SJSA1 (cell line): ENCODE results near the gene IQGAP3. TPM values are rescaled to one million over a fixed set of nuclear protein-coding genes. Genes with fewer than 3 reads are reported as not detected.

ENCODE experiments used
- DNase-seq, 2 experiments: peaks; one replicate each; pipeline ENCODE4 v3.0.0-alpha.2; 2015 to 2020; ENCODE audit warnings: low spot score in 2 of 2, low read depth in 1 of 2
- H3K27ac ChIP-seq: fragments of 250-450 bp; sonication (Bioruptor Pico); 2 replicates; pipeline ENCODE4 v1.5.1; 2020; ENCODE audit warnings: mild to moderate bottlenecking, moderate library complexity
- H3K27me3 ChIP-seq: fragments of 250-450 bp; sonication (Bioruptor Pico); replicated peaks from 2 replicates; pipeline ENCODE4 v1.5.1; 2020; ENCODE audit warnings: mild to moderate bottlenecking, moderate library complexity
- H3K36me3 ChIP-seq: fragments of 250-450 bp; sonication (Bioruptor Pico); 2 replicates; pipeline ENCODE4 v1.5.1; 2020; ENCODE audit warnings: mild to moderate bottlenecking
- H3K4me1 ChIP-seq: fragments of 250-450 bp; sonication (Bioruptor Pico); replicated peaks from 2 replicates; pipeline ENCODE4 v1.6.1; 2021; ENCODE audit warnings: mild to moderate bottlenecking
- H3K4me3 ChIP-seq: fragments of 250-450 bp; sonication (Bioruptor Pico); 2 replicates; pipeline ENCODE4 v1.5.1; 2020; ENCODE audit warnings: mild to moderate bottlenecking
- H3K9me3 ChIP-seq: fragments of 250-450 bp; sonication (Bioruptor Pico); replicated peaks from 2 replicates; pipeline ENCODE4 v1.5.1; 2020; ENCODE audit warnings: mild to moderate bottlenecking
- total RNA-seq: library from RNA; depleted of rRNA; stranded (reverse); fragments of >200 nt; shearing (Covaris generic); gene quantifications from 2 replicates; pipeline ENCODE4 v1.2.3, GENCODE V29; 2014

IQGAP3 gene
- total RNA-seq, 1 experiment from 2014 or later: 64.1 TPM

DNA sequence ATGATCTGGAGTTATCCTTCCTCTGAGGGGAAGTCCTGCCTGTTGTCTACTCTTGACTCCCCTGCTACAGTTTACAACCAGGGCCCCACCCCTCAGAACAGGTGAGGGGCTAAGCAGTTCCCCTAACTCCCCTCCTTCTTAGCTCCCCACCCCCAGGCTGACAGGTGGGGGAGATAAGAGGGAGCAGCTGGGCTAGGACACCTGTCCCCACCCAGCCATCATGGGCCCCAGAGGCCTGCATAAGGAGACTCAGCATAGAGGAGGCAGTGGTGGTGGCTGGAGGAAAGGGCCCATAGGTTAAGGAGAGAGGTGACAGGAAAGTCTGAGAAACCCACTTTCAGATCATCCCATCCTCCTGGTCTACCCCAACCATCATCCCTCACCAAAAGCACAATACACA, 78.6 kb downstream of the IQGAP3 start:
- peaks cover 45% of the 10 kb centered on the region for H3K4me1 ChIP-seq
- DNase-seq: no peak
- peaks cover 9% of the 10 kb centered on the region for H3K36me3 ChIP-seq
- no peak overlapping the region for H3K4me3 ChIP-seq
- H3K27ac ChIP-seq: no peak overlapping the region
- H3K27me3 ChIP-seq: no peaks in the 10 kb centered on the region
- H3K9me3 ChIP-seq: no peaks in the 10 kb centered on the region

DNA sequence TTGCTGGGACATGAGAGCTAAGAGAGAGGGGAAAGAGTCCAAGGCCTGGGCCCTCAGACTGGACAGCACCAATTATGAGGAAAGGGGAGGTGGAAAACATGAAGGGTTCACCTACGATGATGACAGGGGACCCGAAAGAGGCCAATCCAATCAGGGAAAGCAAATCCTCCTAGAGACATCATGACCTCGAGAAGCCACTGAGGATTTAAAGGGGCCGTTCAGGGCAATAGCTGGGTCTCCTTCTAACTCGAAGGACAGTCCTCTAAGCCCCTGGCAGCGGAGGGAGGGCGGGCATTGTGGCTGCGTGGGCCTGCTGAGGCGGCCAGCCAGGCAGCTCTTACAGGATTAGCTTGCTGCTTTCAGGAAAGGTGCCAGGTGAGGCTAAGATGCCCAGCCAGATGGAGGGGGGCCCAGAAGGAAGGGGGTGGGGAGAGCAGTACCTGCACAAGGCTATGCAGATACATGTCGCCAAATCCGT, 79.2 kb downstream of the IQGAP3 start:
- Histone ChIP-seq H3K4me1 (peaks cover 41% of the 10 kb centered on the region), H3K9me3 (no peaks in the 10 kb centered on the region), H3K36me3 (peaks cover 15% of the 10 kb centered on the region), H3K27ac (no peak overlapping the region), H3K4me3 (no peak overlapping the region), H3K27me3 (no peaks in the 10 kb centered on the region)
- DNase-seq: no peak

DNA sequence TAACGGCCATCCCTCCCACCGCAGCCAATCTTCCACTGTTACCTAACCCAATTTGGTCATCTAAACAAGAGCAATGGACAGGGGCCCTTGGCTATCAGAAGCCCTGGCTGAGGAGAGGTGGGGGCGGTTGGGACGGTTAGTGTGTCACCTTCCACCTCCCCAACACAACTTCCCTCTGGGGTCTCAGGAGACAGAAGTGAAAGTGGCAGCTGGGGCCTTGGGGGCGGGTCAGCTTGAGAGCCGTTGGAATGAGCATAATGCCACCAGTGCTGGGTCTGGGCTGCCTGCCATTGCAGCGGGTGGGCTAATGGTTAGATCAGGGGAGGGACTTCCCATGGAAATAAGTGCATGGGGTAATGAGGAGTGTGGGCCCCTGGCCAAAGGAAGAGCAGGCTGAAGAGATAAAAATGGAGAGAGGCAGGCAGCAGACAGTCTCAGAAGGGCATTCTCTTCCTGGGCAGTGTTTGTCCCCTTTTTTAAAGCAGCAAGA, 79.7 kb downstream of the IQGAP3 start:
- Histone ChIP-seq H3K27ac (no peak overlapping the region), H3K36me3 (peaks cover 19% of the 10 kb centered on the region), H3K4me1 (peaks cover 39% of the 10 kb centered on the region), H3K27me3 (no peaks in the 10 kb centered on the region), H3K9me3 (no peaks in the 10 kb centered on the region), H3K4me3 (no peak overlapping the region)
- no peak for DNase-seq

DNA sequence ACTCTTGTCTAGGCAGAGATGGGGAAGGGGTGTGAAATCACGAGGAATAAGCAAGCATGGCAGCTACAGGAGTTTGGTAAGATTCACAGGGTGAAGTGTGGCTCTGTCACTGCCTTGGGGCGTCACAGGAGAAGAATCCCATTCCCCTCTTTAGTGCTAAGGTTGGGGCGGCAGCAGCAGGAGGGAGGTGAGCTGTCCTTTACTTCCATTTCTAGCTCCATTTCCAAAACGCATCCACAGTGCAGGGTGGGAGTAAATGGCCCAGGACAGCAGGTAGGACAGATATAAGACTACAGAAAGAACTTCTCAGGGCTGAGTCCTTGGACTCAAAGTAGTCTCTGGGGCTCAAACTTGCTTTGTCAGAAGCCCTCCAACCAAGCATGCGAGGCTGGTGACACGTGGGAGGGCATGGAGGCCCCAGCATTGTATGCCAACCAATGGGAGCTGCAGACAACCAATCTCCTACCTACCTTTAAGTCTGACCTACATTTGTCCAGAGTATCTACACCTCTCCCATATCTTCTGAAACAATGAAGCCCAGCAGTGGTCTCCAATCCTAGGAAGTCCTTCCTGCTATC, 80.3 kb downstream of the IQGAP3 start:
- Histone ChIP-seq H3K4me3 (no peak overlapping the region), H3K9me3 (no peaks in the 10 kb centered on the region), H3K27ac (no peak overlapping the region), H3K27me3 (no peaks in the 10 kb centered on the region), H3K36me3 (peaks cover 19% of the 10 kb centered on the region), H3K4me1 (peaks cover 35% of the 10 kb centered on the region)
- no peak for DNase-seq

DNA sequence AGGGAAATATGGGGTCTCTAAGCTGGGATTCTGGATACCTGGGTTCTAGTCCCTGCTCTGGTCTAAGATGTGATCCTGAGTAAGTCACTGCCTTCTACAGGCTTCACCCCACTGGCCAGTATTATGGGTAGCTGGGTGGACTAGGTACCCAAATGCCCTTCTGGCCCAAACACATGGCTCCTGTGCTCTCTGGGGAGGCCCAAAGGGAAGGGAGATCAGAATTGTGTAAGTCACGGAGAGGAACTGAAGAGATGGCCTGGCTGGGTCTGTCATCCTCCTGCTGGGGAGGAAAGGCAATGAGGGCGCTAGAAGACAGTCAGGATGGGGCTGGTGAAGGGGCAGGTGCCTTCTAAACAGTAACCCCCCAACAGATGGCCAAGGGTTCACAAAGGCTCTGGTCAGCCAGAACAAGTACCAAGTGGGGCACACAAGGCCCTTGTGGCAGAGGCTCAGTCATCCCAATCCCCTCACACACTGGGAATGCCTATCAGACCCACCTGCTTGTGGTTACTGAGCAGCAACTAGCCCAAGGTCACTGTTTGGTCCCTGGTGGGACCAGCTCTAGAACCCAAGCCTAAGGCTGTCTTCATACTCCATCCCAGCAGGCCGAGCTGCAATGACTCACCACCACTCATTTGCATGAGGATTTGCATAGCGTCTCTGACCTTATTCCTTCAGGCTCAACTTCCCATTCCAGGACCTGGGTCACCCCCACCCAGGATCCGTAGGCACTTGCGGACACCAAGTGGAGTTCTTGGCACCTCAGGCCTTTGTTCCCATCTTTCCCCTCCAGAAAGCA, 81.0 kb downstream of the IQGAP3 start:
- H3K9me3 ChIP-seq: no peaks in the 10 kb centered on the region
- H3K4me1 ChIP-seq: peaks cover 28% of the 10 kb centered on the region
- H3K36me3 ChIP-seq: peaks cover 17% of the 10 kb centered on the region
- peak overlapping the region; percentile 61; the same call in 1 of the 2 replicates for H3K27ac ChIP-seq
- no peaks in the 10 kb centered on the region for H3K27me3 ChIP-seq
- DNase-seq: no peak
- H3K4me3 ChIP-seq: no peak overlapping the region

DNA sequence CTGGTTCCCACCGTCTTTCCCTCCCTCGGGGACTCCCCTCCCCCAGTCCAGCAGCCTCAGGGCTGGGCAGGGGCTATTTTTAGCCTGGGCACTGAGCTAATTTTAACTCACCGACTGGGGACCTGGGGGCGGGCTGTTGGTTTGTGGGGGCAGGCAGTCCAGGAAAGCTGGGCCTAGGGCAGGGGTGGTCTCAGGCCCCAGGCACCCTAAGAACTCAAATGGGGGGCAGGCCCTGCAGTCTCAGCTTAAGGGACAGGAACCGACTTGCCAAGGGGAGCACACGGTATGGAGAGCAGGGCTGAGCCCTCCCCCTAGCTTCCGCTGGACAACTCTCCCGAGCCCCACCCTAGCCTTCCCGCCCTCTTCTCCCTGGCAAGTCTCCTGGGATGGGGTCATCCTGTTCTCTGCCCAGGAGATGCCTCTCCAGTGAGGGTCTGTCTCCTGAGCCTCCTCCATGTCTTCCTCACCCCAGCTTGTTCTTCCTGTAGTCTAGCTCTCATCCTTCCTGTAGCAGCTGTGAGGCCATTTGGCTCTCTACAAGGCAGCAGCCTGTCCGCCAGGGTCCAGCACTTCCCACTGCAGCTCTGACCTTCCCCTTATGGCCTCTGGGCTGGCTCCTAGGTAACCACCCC, 81.8 kb downstream of the IQGAP3 start:
- H3K27me3 ChIP-seq: no peaks in the 10 kb centered on the region
- DNase-seq: peak; percentile 55 to 63
- H3K4me1 ChIP-seq: peaks cover 27% of the 10 kb centered on the region
- peak overlapping the region; percentile 31 for H3K4me3 ChIP-seq
- peaks cover 17% of the 10 kb centered on the region; the same call in 1 of the 2 replicates for H3K36me3 ChIP-seq
- H3K27ac ChIP-seq: peak overlapping the region; percentile 61
- no peaks in the 10 kb centered on the region for H3K9me3 ChIP-seq

DNA sequence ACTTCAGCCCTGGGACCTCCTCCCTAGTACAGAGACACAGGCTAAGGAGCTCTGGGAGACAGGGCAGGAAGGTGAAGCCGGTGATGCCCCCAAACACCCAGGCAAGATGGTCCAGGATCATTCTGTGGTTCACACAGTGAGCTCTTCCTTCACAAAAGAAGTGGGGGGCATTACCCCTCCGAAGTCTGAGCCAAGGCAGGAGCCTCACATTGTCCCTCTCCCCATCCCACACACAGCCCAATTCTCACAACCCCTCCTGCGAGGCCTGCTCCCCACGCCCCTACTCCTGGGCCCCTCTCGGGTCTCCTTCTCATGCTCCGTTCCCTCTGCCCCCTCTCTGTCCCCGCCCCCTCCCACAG, 82.5 kb downstream of the IQGAP3 start:
- no peaks in the 10 kb centered on the region for H3K27me3 ChIP-seq
- peaks cover 17% of the 10 kb centered on the region; the same call in 1 of the 2 replicates for H3K36me3 ChIP-seq
- H3K4me1 ChIP-seq: peaks cover 27% of the 10 kb centered on the region
- H3K4me3 ChIP-seq: peak overlapping the region; percentile 31
- DNase-seq: no peak
- H3K9me3 ChIP-seq: no peaks in the 10 kb centered on the region
- peak overlapping the region; percentile 61 for H3K27ac ChIP-seq

DNA sequence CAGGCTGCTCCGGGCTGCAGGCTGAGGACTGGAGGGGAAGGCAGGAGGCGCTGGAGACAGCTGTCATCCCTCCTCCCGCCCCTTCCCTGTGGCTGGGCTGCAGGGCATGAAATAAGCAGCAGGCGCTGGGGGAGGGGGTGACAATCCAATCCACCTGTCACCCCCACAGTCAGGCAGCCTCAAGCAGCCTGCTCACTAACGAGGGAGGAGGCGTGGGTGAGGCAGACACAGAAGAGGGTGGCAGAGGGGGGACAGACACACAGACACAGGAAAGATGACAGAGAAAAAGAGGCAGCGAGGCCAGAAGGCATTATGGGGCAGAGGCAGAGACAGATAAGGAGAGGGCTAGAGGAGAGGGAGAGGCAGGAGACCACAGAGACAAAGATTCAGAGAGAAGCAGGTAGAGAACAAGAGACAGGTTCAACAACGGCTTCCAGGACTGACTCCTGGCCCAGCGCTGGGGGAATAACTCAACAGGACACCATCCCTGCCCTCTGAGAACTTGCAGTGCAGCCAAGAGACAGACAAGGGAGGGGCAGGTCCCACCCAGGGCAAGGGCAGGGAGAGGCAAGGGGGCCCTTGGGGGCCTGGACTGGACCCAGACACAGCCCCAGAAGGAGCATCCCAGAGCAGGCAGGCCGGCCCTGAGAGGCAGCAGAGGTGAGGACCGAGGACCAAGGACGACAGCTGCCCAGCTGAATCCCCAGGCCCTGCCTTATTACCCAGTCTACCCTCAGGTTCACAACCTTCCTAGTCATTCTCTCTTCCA, 83.0 kb downstream of the IQGAP3 start:
- Histone ChIP-seq H3K4me3 (no peak overlapping the region; the same call in 1 of the 2 replicates), H3K4me1 (peaks cover 27% of the 10 kb centered on the region), H3K36me3 (peaks cover 17% of the 10 kb centered on the region; the same call in 1 of the 2 replicates), H3K27me3 (no peaks in the 10 kb centered on the region), H3K27ac (peak overlapping the region; percentile 61), H3K9me3 (no peaks in the 10 kb centered on the region)
- DNase-seq: no peak

DNA sequence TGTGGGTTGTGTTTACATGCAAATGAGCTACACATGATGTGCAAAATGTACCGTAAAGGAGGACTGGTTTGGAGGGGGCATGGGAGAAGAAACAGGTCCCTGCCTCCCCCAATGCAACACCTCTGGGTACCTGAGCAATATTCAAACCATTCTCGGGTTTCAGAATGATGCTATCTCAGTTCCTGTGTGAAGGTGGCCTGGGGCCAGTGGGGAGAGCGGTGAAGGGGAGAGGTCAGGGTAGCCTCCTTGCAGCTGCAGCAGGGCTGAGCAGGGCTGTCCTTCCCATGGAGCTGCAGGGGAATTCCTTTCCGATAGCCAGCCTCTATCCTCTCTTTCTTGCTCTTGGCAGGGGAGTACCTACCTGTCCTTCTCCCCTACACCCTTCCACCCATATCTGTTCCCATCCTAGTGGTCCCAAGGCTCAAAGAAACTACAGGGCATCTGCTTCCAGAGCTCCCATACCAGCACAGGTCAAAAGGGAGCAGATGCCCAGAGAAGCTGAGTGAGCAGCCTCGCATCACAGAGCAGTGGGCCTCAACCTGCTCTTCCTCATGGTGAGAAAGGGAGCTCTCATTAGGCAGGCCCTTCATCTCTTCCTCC, 83.7 kb downstream of the IQGAP3 start:
- no peak for DNase-seq
- Histone ChIP-seq H3K9me3 (no peaks in the 10 kb centered on the region), H3K4me1 (peaks cover 27% of the 10 kb centered on the region), H3K4me3 (no peak overlapping the region), H3K27ac (no peak overlapping the region), H3K27me3 (no peaks in the 10 kb centered on the region), H3K36me3 (peaks cover 15% of the 10 kb centered on the region; the same call in 1 of the 2 replicates)

DNA sequence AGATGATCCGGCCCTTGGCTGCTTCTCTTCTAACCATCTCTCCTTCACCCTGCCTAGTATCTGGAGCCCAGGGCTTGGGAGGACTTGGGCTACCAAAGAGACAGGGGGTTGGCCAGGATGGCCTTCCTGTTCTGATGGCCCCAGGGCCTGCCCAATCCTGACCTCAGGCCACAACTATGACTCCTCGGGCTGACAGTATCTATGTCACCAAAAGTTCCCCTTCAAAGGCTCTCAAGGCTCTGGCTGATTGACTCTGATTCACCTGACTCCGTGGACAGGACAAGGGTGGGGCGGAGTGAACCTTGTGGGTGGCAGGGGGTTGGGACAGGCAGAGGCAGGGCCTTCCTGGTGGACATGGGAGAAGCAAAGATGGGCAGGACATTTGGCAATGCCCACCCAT, 84.5 kb downstream of the IQGAP3 start:
- H3K9me3 ChIP-seq: no peaks in the 10 kb centered on the region
- no peak overlapping the region for H3K4me3 ChIP-seq
- H3K36me3 ChIP-seq: peaks cover 22% of the 10 kb centered on the region
- DNase-seq: no peak
- peaks cover 27% of the 10 kb centered on the region for H3K4me1 ChIP-seq
- no peak overlapping the region for H3K27ac ChIP-seq
- no peaks in the 10 kb centered on the region for H3K27me3 ChIP-seq

DNA sequence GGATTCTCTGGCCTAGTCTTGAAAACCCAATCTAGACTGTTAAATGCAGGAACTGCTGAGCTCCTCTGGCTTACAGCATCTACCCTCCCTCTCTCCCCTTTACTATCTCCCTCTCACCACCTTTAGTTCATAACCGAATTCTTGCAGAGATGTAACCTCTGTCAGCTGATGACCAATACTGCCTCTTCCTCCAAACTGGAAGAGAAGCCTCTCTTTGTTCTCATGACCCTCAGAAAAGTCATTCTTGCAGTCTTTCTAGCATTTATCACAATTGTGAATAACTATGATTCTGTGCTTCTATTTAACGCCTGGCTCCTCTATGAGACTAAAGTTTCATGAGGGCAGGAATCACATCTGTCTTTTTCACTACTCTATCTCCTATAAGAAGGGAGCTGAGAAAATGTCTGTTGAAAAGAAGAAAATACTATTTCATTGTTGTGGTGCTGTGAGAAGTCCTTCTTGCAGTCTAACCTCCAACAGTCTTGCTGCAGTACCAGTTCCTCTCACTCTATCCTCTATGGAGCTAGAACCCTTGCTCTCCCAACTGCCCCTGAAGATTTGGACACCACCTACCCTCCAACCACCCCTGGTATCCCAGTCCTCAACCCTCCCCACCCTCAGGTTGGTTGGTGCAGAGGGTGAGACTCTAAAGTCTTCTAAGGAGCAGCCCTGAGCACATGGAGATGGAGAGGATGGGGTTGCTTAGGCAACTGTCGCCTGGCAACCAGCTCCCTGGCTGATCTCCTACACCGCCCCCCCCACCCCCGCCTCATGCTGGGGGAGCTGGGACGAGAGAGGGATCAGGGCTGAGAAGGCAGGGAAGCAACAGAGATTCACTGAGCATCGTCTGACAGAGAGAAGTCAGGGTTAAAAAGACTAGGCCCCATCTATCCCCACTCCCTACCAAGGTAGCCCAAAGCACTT, 85.7 kb downstream of the IQGAP3 start:
- Histone ChIP-seq H3K27ac (no peak overlapping the region), H3K27me3 (no peaks in the 10 kb centered on the region), H3K4me3 (no peak overlapping the region), H3K9me3 (no peaks in the 10 kb centered on the region), H3K36me3 (peaks cover 34% of the 10 kb centered on the region), H3K4me1 (peaks cover 27% of the 10 kb centered on the region)
- DNase-seq: no peak

DNA sequence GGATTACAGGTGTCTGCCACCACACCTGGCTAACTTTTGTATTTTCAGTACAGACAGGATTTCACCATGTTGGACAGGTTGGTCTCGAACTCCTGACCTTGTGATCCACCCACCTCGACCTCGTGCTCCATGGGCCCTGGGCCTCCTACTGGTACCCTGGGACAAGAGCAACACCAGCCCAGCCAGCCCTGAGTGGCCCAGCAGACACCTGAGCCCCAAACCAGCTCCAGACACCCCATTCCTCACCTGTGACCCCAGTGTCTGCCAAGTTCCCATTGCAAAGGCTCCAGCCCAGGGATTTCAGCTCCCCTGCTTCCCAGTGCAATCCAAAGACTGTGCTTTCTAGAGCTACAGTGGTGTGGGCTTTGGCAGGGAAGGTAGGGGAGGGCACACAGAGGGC, 86.4 kb downstream of the IQGAP3 start:
- Histone ChIP-seq H3K9me3 (no peaks in the 10 kb centered on the region), H3K27ac (no peak overlapping the region), H3K4me3 (no peak overlapping the region), H3K4me1 (peaks cover 20% of the 10 kb centered on the region), H3K36me3 (peaks cover 41% of the 10 kb centered on the region), H3K27me3 (no peaks in the 10 kb centered on the region)
- DNase-seq: no peak
